ENCODE measurements around the gene AP2A2. TPM values are rescaled to one million over a fixed set of nuclear protein-coding genes. Genes with fewer than 3 reads are reported as not detected.
A peak's percentile ranks its signal among the peaks of the same experiment; 100 is the strongest.

The AP2A2 gene
- total RNA-seq, 1 experiment from 2014 or later: 55.5 TPM

- TF ChIP-seq ZBTB33 (IDR thresholded peaks at IDR 0.05; ENCODE audit: extremely low read depth, insufficient replicate concordance, low read length) (no peak), TCF7L2 (IDR thresholded peaks at IDR 0.05; ENCODE audit: borderline replicate concordance, extremely low read depth, insufficient read depth, insufficient read length) (no peak), FOSL1 (IDR thresholded peaks at IDR 0.05; ENCODE audit: low read depth) (no peak), YY1 (IDR thresholded peaks at IDR 0.05; ENCODE audit: extremely low read depth, insufficient replicate concordance, low read depth, low read length) (no peak), EGR1 (IDR thresholded peaks at IDR 0.05; ENCODE audit: low read depth) (no peak), ELF1 (IDR thresholded peaks at IDR 0.05; ENCODE audit: borderline replicate concordance, low read depth) (no peak), MAX (IDR thresholded peaks at IDR 0.05) (no peak), ATF3 (IDR thresholded peaks at IDR 0.05) (no peak)
These were observed 16.3 kb upstream of the AP2A2 start (continued) for GRCh38 chr11:909406-909805.

- H2AFZ ChIP-seq (ENCODE audit: low read depth, low read length, poor library complexity, severe bottlenecking): no peak overlapping the region
- intact Hi-C loops (cut with micrococcal nuclease): no loop called here
- no peak for TF ChIP-seq EZH2phosphoT487 (IDR thresholded peaks at IDR 0.05; ENCODE audit: borderline replicate concordance)
- no peak for TF ChIP-seq MAX (IDR thresholded peaks at IDR 0.05)
- TF ChIP-seq ZBTB33 (IDR thresholded peaks at IDR 0.05; ENCODE audit: extremely low read depth, insufficient replicate concordance, low read length): no peak
- TF ChIP-seq RAD21 (IDR thresholded peaks at IDR 0.05; ENCODE audit: low read depth): no peak
- TF ChIP-seq EGR1 (IDR thresholded peaks at IDR 0.05; ENCODE audit: low read depth): no peak
- TF ChIP-seq POLR2AphosphoS5 (IDR thresholded peaks at IDR 0.05; ENCODE audit: low read depth, low read length): no peak
- TF ChIP-seq REST (IDR thresholded peaks at IDR 0.05; ENCODE audit: low read depth): no peak
- TF ChIP-seq SRF (IDR thresholded peaks at IDR 0.05; ENCODE audit: low read depth): no peak
These were observed 15.6 kb upstream of the AP2A2 start for GRCh38 chr11:910044-910588.

More at GRCh38 chr11:910044-910588, 15.6 kb upstream of the AP2A2 start:
- RAD21 ChIA-PET (ENCODE audit: low non-redundant PET in 1 of 2, low total read pairs in 2 of 2, uncharacterized antibody in 2 of 2, unreplicated experiment in 2 of 2): no interaction called here
- Histone ChIP-seq H3K9ac (ENCODE audit: low read length) (peak overlapping the region; percentile 95), H3K79me2 (ENCODE audit: insufficient read depth, low read length) (peaks cover 49% of the 10 kb centered on the region), H3K4me3 (replicated peaks in 1 of 2; ENCODE audit: low read depth in 1 of 2, low read length in 2 of 2) (peak overlapping the region; percentile 85 to 100), H3K27ac (ENCODE audit: low read depth, low read length) (peak overlapping the region; percentile 78), H3K27me3 (ENCODE audit: insufficient read depth, low read length) (no peaks in the 10 kb centered on the region), H3K4me1 (ENCODE audit: control insufficient read depth in 1 of 2, insufficient read depth in 2 of 2, low read length in 2 of 2) (peaks cover 12 to 24% of the 10 kb centered on the region in 2 experiments), H4K20me1 (ENCODE audit: insufficient read depth) (no peaks in the 10 kb centered on the region), H3K4me2 (ENCODE audit: low read length) (peak overlapping the region; percentile 93), H3K9me3 (ENCODE audit: control insufficient read depth in 1 of 2, insufficient read depth in 1 of 2, low read depth in 1 of 2, low read length in 2 of 2) (no peaks in the 10 kb centered on the region), H3K36me3 (ENCODE audit: control insufficient read depth in 1 of 2, insufficient read depth in 2 of 2, low read length in 2 of 2) (peaks cover 2 to 8% of the 10 kb centered on the region in 2 experiments; a peak in 1 of 4 replicates), H3K9me2 (ENCODE audit: insufficient read depth) (no peaks in the 10 kb centered on the region)
- ATAC-seq (peak; percentile 20), DNase-seq (ENCODE audit: low read depth, low spot score) (no peak)
- POLR2A ChIA-PET: interaction anchor here (1.0 kb wide), 2 partner anchors 9 to 91 kb away, joined by 3 to 4 read pairs; no protein-coding TSS in a partner anchor
- CTCF ChIA-PET: interaction anchor here (0.5 to 1.3 kb wide), 2 partner anchors 13 to 15 kb away, joined by 4 to 7 read pairs; no protein-coding TSS in a partner anchor
- BruUV-seq (replicated peaks): TSS peak; percentile 44
